IMR-90 (cell line): ENCODE results near the gene SPECC1L. TPM values are rescaled to one million over a fixed set of nuclear protein-coding genes. Genes with fewer than 3 reads are reported as not detected.

Source experiments
- ATAC-seq: fragments of 200-7000 bp; cut with Tn5 transposase; 2 replicates; pipeline ENCODE4 v1.9.1; 2020; ENCODE audit warnings: low read depth, mild to moderate bottlenecking, moderate library complexity
- BruUV-seq: library from RNA; stranded (reverse); fragments of 400-500 nt; replicated peaks from 2 replicates; lab custom pipeline; 2021; lab: Mats Ljungman, UMichigan
- CTCF ChIA-PET: fragments of 300-600 bp; formaldehyde crosslinking; extraction: SDS; loops from one replicate; lab custom pipeline; 2021; ENCODE audit warnings: antibody characterized with exemption; lab: Yijun Ruan, JAX
- POLR2A ChIA-PET: fragments of 300-600 bp; sonication (Branson Sonifier 250); formaldehyde crosslinking; loops from one replicate; lab custom pipeline; 2022; ENCODE audit warnings: antibody characterized with exemption; ENCODE audit not compliant: unreplicated experiment; lab: Charles Lee
- DNase-seq: peaks from one replicate; pipeline ENCODE4 v3.0.0; 2013
- H2AFZ ChIP-seq: replicated peaks from 2 replicates; pipeline ENCODE3; 2013; ENCODE audit warnings: low read length, mild to moderate bottlenecking; ENCODE audit not compliant: poor library complexity
- H2AK5ac ChIP-seq: 2 replicates; pipeline ENCODE4 v1.6.1; 2013; ENCODE audit warnings: low read depth, low read length, inconsistent platforms
- H2AK9ac ChIP-seq: replicated peaks from 2 replicates; pipeline ENCODE3; 2013; ENCODE audit warnings: mild to moderate bottlenecking, low read depth, low read length, moderate library complexity; ENCODE audit not compliant: poor library complexity
- H2BK120ac ChIP-seq: 2 replicates; pipeline ENCODE4 v1.6.1; 2013; ENCODE audit warnings: low read depth, low read length, inconsistent platforms
- H2BK15ac ChIP-seq: 3 replicates; pipeline ENCODE4 v1.6.1; 2013; ENCODE audit warnings: low read depth, low read length, inconsistent platforms
- H2BK20ac ChIP-seq: 2 replicates; pipeline ENCODE4 v1.6.1; 2013; ENCODE audit warnings: low read depth, mild to moderate bottlenecking, inconsistent platforms, low read length, moderate library complexity
- H2BK5ac ChIP-seq: 2 replicates; pipeline ENCODE4 v1.6.1; 2013; ENCODE audit warnings: mild to moderate bottlenecking, low read depth, low read length, inconsistent platforms; ENCODE audit not compliant: poor library complexity, severe bottlenecking
- H3K14ac ChIP-seq: replicated peaks from 2 replicates; pipeline ENCODE4 v1.6.1; 2013; ENCODE audit warnings: low read depth, low read length, inconsistent platforms
- H3K18ac ChIP-seq: 2 replicates; pipeline ENCODE4 v1.6.1; 2013; ENCODE audit warnings: low read depth, low read length, control low read depth
- H3K23ac ChIP-seq: 2 replicates; pipeline ENCODE4 v1.6.1; 2013; ENCODE audit warnings: low read depth, low read length, inconsistent platforms
- H3K27ac ChIP-seq: 2 replicates; pipeline ENCODE4 v1.5.1; 2013; ENCODE audit warnings: mild to moderate bottlenecking, control low read depth, low read length; ENCODE audit not compliant: insufficient read depth
- H3K27me3 ChIP-seq: 2 replicates; pipeline ENCODE4 v1.6.1; 2013; ENCODE audit warnings: low read length; ENCODE audit not compliant: control insufficient read depth, insufficient read depth
- H3K36me3 ChIP-seq: 2 replicates; pipeline ENCODE4 v1.6.1; 2013; ENCODE audit warnings: low read length, mixed read lengths; ENCODE audit not compliant: control insufficient read depth, insufficient read depth
- H3K4ac ChIP-seq: 2 replicates; pipeline ENCODE4 v1.6.1; 2013; ENCODE audit warnings: low read depth, low read length, inconsistent platforms
- H3K4me1 ChIP-seq: 2 replicates; pipeline ENCODE4 v1.6.1; 2013; ENCODE audit warnings: low read length, mixed read lengths; ENCODE audit not compliant: control insufficient read depth, insufficient read depth
- H3K4me2 ChIP-seq: 2 replicates; pipeline ENCODE4 v1.6.1; 2013; ENCODE audit warnings: low read depth, mild to moderate bottlenecking, control low read depth, low read length, moderate library complexity
- H3K4me3 ChIP-seq: 2 replicates; pipeline ENCODE4 v1.5.1; 2013; ENCODE audit warnings: low read depth, mild to moderate bottlenecking, control low read depth, low read length, moderate library complexity; ENCODE audit not compliant: insufficient read depth
- H3K56ac ChIP-seq: 2 replicates; pipeline ENCODE4 v1.6.1; 2013; ENCODE audit warnings: low read length, inconsistent platforms; ENCODE audit not compliant: insufficient read depth; ENCODE audit errors: extremely low read depth
- H3K79me1 ChIP-seq, 2 experiments: 2 replicates each; pipeline ENCODE4 v1.6.1; 2013; ENCODE audit warnings: low read length in 2 of 2, inconsistent platforms in 1 of 2, low read depth in 1 of 2
- H3K9ac ChIP-seq: 2 replicates; pipeline ENCODE4 v1.6.1; 2013; ENCODE audit warnings: low read depth, low read length, control low read depth
- H3K9me1 ChIP-seq: 2 replicates; pipeline ENCODE4 v1.6.1; 2013; ENCODE audit warnings: low read length, inconsistent platforms; ENCODE audit not compliant: insufficient read depth
- H3K9me3 ChIP-seq: 2 replicates; pipeline ENCODE4 v1.6.1; 2013; ENCODE audit warnings: low read length; ENCODE audit not compliant: control insufficient read depth, insufficient read depth
- H4K20me1 ChIP-seq: 2 replicates; pipeline ENCODE4 v1.6.1; 2013; ENCODE audit warnings: low read length, inconsistent platforms; ENCODE audit not compliant: insufficient read depth
- H4K5ac ChIP-seq: 2 replicates; pipeline ENCODE4 v1.6.1; 2013; ENCODE audit warnings: mild to moderate bottlenecking, low read depth, low read length, control low read depth
- H4K8ac ChIP-seq, 2 experiments: 2 replicates each; pipeline ENCODE4 v1.6.1; 2013; ENCODE audit warnings: low read depth in 2 of 2, low read length in 2 of 2, control low read depth in 1 of 2, inconsistent platforms in 1 of 2
- H4K91ac ChIP-seq: 2 replicates; pipeline ENCODE4 v1.6.1; 2013; ENCODE audit warnings: low read depth, low read length, inconsistent platforms; ENCODE audit not compliant: insufficient read depth
- BHLHE40 ChIP-seq: fragments of 150-350 bp; IDR thresholded peaks from 2 replicates; pipeline ENCODE4 v1.6.1; 2016; ENCODE audit warnings: mild to moderate bottlenecking, low read depth, low read length
- WGBS, 2 experiments: methylation state at CpG; one replicate each; pipeline versions ENCODE4 v1.1.5 to v1.1.7; 2013; ENCODE audit warnings: missing lambda C conversion rate in 2 of 2; ENCODE audit not compliant: insufficient read length in 1 of 2; ENCODE audit errors: extremely low coverage in 2 of 2; 5-methylcytosine and 5-hydroxymethylcytosine counted together
- dilution Hi-C: fragments of 300-500 bp; cut with HindIII; formaldehyde crosslinking; loops from one replicate; pipeline ENCODE4 v1.14.3; 2018; ENCODE audit warnings: low sequenced_read_pairs; ENCODE audit not compliant: unreplicated experiment
- in situ Hi-C: fragments of 300-500 bp; cut with MboI; formaldehyde crosslinking; loops from 3 replicates; pipeline ENCODE4 v1.14.3; 2019; ENCODE audit warnings: low sequenced_read_pairs, inconsistent platforms, mixed read lengths
- intact Hi-C: fragments of 100-400 bp; cut with micrococcal nuclease; formaldehyde crosslinking; loops from 2 replicates; pipeline ENCODE4 v1.10.0; 2022
- polyA plus RNA-seq, 3 experiments: library from polyadenylated mRNA; depleted of rRNA; stranded (reverse); fragments of >200 nt; gene quantifications; 2 replicates each; pipeline ENCODE4 v1.2.3, GENCODE V29; 2012; ENCODE audit warnings: low replicate concordance in 1 of 3
- total RNA-seq: library from RNA; depleted of rRNA; stranded (reverse); fragments of >200 nt; gene quantifications from 2 replicates; pipeline ENCODE4 v1.2.3, GENCODE V29; 2012

SPECC1L gene
- total and polyA plus RNA-seq, 2 of the 4 experiments (the other 2 are of a cell fraction): 18.7 to 44.1 TPM

GRCh38 chr22:24225951-24226350 lies 44.7 kb upstream of the SPECC1L start:
- no TSS peak for BruUV-seq
- H3K9me1 ChIP-seq: no peaks in the 10 kb centered on the region
- no peak overlapping the region for H2AFZ ChIP-seq
- H3K23ac ChIP-seq: no peak overlapping the region
- H3K27me3 ChIP-seq: no peaks in the 10 kb centered on the region
- H3K4ac ChIP-seq: no peak overlapping the region
- no peak overlapping the region for H2AK9ac ChIP-seq
- no peak overlapping the region for H3K27ac ChIP-seq
- H2AK5ac ChIP-seq: no peak overlapping the region
- ChIA-PET CTCF (no interaction called here), POLR2A (no interaction called here)
- no peak overlapping the region for H2BK20ac ChIP-seq
- intact Hi-C loops: no loop called here
- DNase-seq (no peak), ATAC-seq (no peak)
- no peaks in the 10 kb centered on the region for H4K20me1 ChIP-seq
- H2BK5ac ChIP-seq: no peak overlapping the region
- H3K4me3 ChIP-seq: no peak overlapping the region
- H3K14ac ChIP-seq: no peak overlapping the region
- peaks cover 6% of the 10 kb centered on the region for H3K9me3 ChIP-seq
- no peak overlapping the region for H3K18ac ChIP-seq
- H4K5ac ChIP-seq: no peak overlapping the region
- H3K36me3 ChIP-seq: peaks cover 6% of the 10 kb centered on the region; the same call in 1 of the 2 replicates
- in situ Hi-C loops: no loop called here
- no peak overlapping the region for H4K8ac ChIP-seq
- 80% methylated on average over 1 of the region's 14 CpGs; no CpG with 5 or more reads in 1 of the 2 experiments for WGBS, 2 experiments
- H4K91ac ChIP-seq: no peak overlapping the region
- no peak overlapping the region for H2BK15ac ChIP-seq
- H2BK120ac ChIP-seq: no peak overlapping the region
- H3K56ac ChIP-seq: no peak overlapping the region
- no peak overlapping the region for H3K4me2 ChIP-seq
- no peaks in the 10 kb centered on the region for H3K4me1 ChIP-seq
- no peaks in the 10 kb centered on the region for H3K79me1 ChIP-seq
- dilution Hi-C loops: no loop called here
- no peak overlapping the region for H3K9ac ChIP-seq
- no peak for TF ChIP-seq BHLHE40
